ENCODE data around the gene MARK3. TPM values are rescaled to one million over a fixed set of nuclear protein-coding genes. Genes with fewer than 3 reads are reported as not detected.

Gene MARK3
- total RNA-seq, 1 donor from 2014 or later = 124 TPM

- peaks cover 40% of the 10 kb centered on the region for H3K79me2 ChIP-seq (ENCODE audit: insufficient read depth, low read length)
- H3K4me1 Mint-ChIP-seq (ENCODE audit: low read depth, unreplicated experiment) = peaks cover 13% of the 10 kb centered on the region
- no peak overlapping the region for H3K27ac ChIP-seq (ENCODE audit: low read depth, low read length)
- peak overlapping the region; percentile 5 for H3K4me3 Mint-ChIP-seq (ENCODE audit: unreplicated experiment)
- DNase-seq (ENCODE audit: low read depth) = no peak
- no peak overlapping the region for H2AFZ ChIP-seq (ENCODE audit: low read depth, low read length)
- H3K9me3 Mint-ChIP-seq (ENCODE audit: unreplicated experiment) = no peaks in the 10 kb centered on the region
- no peaks in the 10 kb centered on the region for H3K27me3 ChIP-seq (ENCODE audit: insufficient read depth, low read length)
- peaks cover 85% of the 10 kb centered on the region for H3K36me3 ChIP-seq (ENCODE audit: insufficient read depth, low read length)
- peaks cover 2% of the 10 kb centered on the region for H3K4me1 ChIP-seq (ENCODE audit: insufficient read depth, low read length)
- H3K4me2 ChIP-seq (ENCODE audit: low read length) = no peak overlapping the region
- no peak overlapping the region for H3K9ac ChIP-seq (ENCODE audit: low read length)
- H3K27ac Mint-ChIP-seq (ENCODE audit: unreplicated experiment) = no peak overlapping the region
- no peaks in the 10 kb centered on the region for H3K9me3 ChIP-seq (ENCODE audit: insufficient read depth, low read depth, low read length)
- no peaks in the 10 kb centered on the region for H3K27me3 Mint-ChIP-seq (ENCODE audit: low read depth, unreplicated experiment)
- peaks cover 31% of the 10 kb centered on the region for H3K36me3 Mint-ChIP-seq (ENCODE audit: low read depth, unreplicated experiment)
- H3K4me3 ChIP-seq (ENCODE audit: insufficient read depth, low read depth, low read length) = no peak overlapping the region
- FAIRE-seq = no peak
- TF ChIP-seq EZH2 (IDR thresholded peaks at IDR 0.05; ENCODE audit: insufficient read depth, low read length) = no peak
- TF ChIP-seq, protein P1, sequence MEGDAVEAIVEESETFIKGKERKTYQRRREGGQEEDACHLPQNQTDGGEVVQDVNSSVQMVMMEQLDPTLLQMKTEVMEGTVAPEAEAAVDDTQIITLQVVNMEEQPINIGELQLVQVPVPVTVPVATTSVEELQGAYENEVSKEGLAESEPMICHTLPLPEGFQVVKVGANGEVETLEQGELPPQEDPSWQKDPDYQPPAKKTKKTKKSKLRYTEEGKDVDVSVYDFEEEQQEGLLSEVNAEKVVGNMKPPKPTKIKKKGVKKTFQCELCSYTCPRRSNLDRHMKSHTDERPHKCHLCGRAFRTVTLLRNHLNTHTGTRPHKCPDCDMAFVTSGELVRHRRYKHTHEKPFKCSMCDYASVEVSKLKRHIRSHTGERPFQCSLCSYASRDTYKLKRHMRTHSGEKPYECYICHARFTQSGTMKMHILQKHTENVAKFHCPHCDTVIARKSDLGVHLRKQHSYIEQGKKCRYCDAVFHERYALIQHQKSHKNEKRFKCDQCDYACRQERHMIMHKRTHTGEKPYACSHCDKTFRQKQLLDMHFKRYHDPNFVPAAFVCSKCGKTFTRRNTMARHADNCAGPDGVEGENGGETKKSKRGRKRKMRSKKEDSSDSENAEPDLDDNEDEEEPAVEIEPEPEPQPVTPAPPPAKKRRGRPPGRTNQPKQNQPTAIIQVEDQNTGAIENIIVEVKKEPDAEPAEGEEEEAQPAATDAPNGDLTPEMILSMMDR (IDR thresholded peaks at IDR 0.05; ENCODE audit: insufficient read depth, low read depth, low read length) = no peak
- H4K20me1 ChIP-seq (ENCODE audit: insufficient read depth, low read length) = peaks cover 88% of the 10 kb centered on the region
Measured at GRCh38 chr14:103341250-103342129, 43.7 kb upstream of the MARK3 start.

DNA sequence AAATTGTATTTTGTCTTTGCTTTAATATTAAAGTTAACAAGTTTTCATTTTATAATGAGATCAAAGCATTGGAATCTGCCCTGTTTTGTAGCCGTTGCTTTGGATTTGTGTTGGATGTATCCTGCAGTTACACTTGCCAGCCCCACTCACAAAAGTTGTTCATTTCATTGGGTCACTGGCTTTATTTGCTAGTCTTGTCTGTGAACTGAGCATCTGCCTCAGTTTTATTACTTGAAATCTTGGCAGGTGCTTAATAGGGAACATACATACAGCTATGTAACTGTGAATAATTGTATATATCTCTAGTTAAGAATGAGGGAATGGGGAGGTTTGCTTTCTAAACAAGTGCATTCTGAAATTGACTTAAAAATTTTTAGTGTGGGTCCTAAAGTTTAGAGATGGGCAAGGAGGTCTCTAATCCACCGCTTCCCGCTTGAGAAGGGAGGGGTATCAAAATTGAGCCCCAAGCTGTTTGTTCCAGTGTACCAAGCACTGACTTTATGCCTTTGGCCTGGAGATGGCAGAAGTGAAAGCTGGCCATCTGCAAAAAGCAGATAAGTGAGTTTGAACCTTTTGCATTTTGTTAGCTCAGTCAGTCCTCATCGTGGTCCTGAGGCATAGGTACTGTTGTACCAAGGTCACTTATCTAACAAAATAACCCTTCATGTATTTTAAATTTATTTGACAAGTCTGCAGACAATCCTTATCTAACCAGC is 41.9 kb upstream of the MARK3 start:
- no peak for TF ChIP-seq EZH2 (IDR thresholded peaks at IDR 0.05; ENCODE audit: insufficient read depth, low read length)
- TF ChIP-seq, protein P1 (IDR thresholded peaks at IDR 0.05; ENCODE audit: insufficient read depth, low read depth, low read length) = no peak
- H3K4me2 ChIP-seq (ENCODE audit: low read length) = no peak overlapping the region
- no peak overlapping the region for H2AFZ ChIP-seq (ENCODE audit: low read depth, low read length)
- H3K79me2 ChIP-seq (ENCODE audit: insufficient read depth, low read length) = peaks cover 21% of the 10 kb centered on the region
- H3K36me3 Mint-ChIP-seq (ENCODE audit: low read depth, unreplicated experiment) = peaks cover 20% of the 10 kb centered on the region
- H3K9me3 Mint-ChIP-seq (ENCODE audit: unreplicated experiment) = no peaks in the 10 kb centered on the region
- H3K4me1 ChIP-seq (ENCODE audit: insufficient read depth, low read length) = no peaks in the 10 kb centered on the region
- H3K27ac Mint-ChIP-seq (ENCODE audit: unreplicated experiment) = peak overlapping the region; percentile 49
- H4K20me1 ChIP-seq (ENCODE audit: insufficient read depth, low read length) = peaks cover 70% of the 10 kb centered on the region
- H3K4me3 ChIP-seq (ENCODE audit: insufficient read depth, low read depth, low read length) = no peak overlapping the region
- H3K9ac ChIP-seq (ENCODE audit: low read length) = no peak overlapping the region
- no peak for FAIRE-seq
- H3K4me1 Mint-ChIP-seq (ENCODE audit: low read depth, unreplicated experiment) = peaks cover 10% of the 10 kb centered on the region
- no peaks in the 10 kb centered on the region for H3K27me3 ChIP-seq (ENCODE audit: insufficient read depth, low read length)
- H3K36me3 ChIP-seq (ENCODE audit: insufficient read depth, low read length) = peaks cover 66% of the 10 kb centered on the region
- no peak overlapping the region for H3K27ac ChIP-seq (ENCODE audit: low read depth, low read length)
- DNase-seq (ENCODE audit: low read depth) = no peak
- H3K27me3 Mint-ChIP-seq (ENCODE audit: low read depth, unreplicated experiment) = no peaks in the 10 kb centered on the region
- H3K4me3 Mint-ChIP-seq (ENCODE audit: unreplicated experiment) = no peak overlapping the region
- no peaks in the 10 kb centered on the region for H3K9me3 ChIP-seq (ENCODE audit: insufficient read depth, low read depth, low read length)
